ENCODE results near the gene TMPRSS4. TPM values are rescaled to one million over a fixed set of nuclear protein-coding genes. Genes with fewer than 3 reads are reported as not detected.

The TMPRSS4 gene
- total RNA-seq, 1 donor from 2014 or later, result not detected

- no peak for DNase-seq (ENCODE audit: low spot score)
- Mint-ChIP-seq H3K4me1 (ENCODE audit: low read depth) (peaks cover 84% of the 10 kb centered on the region), H3K27me3 (ENCODE audit: insufficient read depth) (no peaks in the 10 kb centered on the region), H3K27ac (peak overlapping the region; percentile 30), H3K4me3 (no peak overlapping the region), H3K9me3 (no peaks in the 10 kb centered on the region), H3K36me3 (ENCODE audit: low read depth) (no peaks in the 10 kb centered on the region)
- intact Hi-C loops (cut with micrococcal nuclease), result loop anchor here (5.0 to 10.0 kb wide), 2 partner anchors 153 to 625 kb away; no protein-coding TSS in a partner anchor
These were observed 27.1 kb upstream of the TMPRSS4 start for GRCh38 chr11:118049771-118050170.

GRCh38 chr11:118050208-118050891 lies 26.5 kb upstream of the TMPRSS4 start:
- no peaks in the 10 kb centered on the region for H3K36me3 Mint-ChIP-seq (ENCODE audit: low read depth)
- peaks cover 78% of the 10 kb centered on the region for H3K4me1 Mint-ChIP-seq (ENCODE audit: low read depth)
- DNase-seq (ENCODE audit: low spot score), result no peak
- H3K9me3 Mint-ChIP-seq, result no peaks in the 10 kb centered on the region
- peak overlapping the region; percentile 93 for H3K27ac Mint-ChIP-seq
- intact Hi-C loops (cut with micrococcal nuclease), result loop anchor here (10.0 kb wide), 1 partner anchor 626 kb away; no protein-coding TSS in a partner anchor
- H3K27me3 Mint-ChIP-seq (ENCODE audit: insufficient read depth), result no peaks in the 10 kb centered on the region
- no peak overlapping the region for H3K4me3 Mint-ChIP-seq

GRCh38 chr11:118051136-118051610 lies 25.7 kb upstream of the TMPRSS4 start:
- intact Hi-C loops (cut with micrococcal nuclease), result loop anchor here (1.0 to 10.0 kb wide), 2 partner anchors 49 to 626 kb away; no protein-coding TSS in a partner anchor
- H3K4me3 Mint-ChIP-seq, result peak overlapping the region; percentile 69
- no peaks in the 10 kb centered on the region for H3K9me3 Mint-ChIP-seq
- DNase-seq (ENCODE audit: low spot score), result no peak
- no peaks in the 10 kb centered on the region for H3K36me3 Mint-ChIP-seq (ENCODE audit: low read depth)
- H3K27me3 Mint-ChIP-seq (ENCODE audit: insufficient read depth), result peaks cover 3% of the 10 kb centered on the region
- peak overlapping the region; percentile 93 for H3K27ac Mint-ChIP-seq
- H3K4me1 Mint-ChIP-seq (ENCODE audit: low read depth), result peaks cover 70% of the 10 kb centered on the region

- Mint-ChIP-seq H3K4me3 (peak overlapping the region; percentile 69), H3K9me3 (no peaks in the 10 kb centered on the region), H3K27ac (peak overlapping the region; percentile 93), H3K4me1 (ENCODE audit: low read depth) (peaks cover 64% of the 10 kb centered on the region), H3K27me3 (ENCODE audit: insufficient read depth) (peaks cover 3% of the 10 kb centered on the region), H3K36me3 (ENCODE audit: low read depth) (no peaks in the 10 kb centered on the region)
- intact Hi-C loops (cut with micrococcal nuclease), result loop anchor here (1.0 to 10.0 kb wide), 3 partner anchors 50 to 627 kb away; no protein-coding TSS in a partner anchor
- peak; percentile 57 for DNase-seq (ENCODE audit: low spot score)
These were observed 25.0 kb upstream of the TMPRSS4 start for GRCh38 chr11:118051611-118052461.

- H3K27me3 Mint-ChIP-seq (ENCODE audit: insufficient read depth), result peaks cover 7% of the 10 kb centered on the region
- H3K9me3 Mint-ChIP-seq, result no peaks in the 10 kb centered on the region
- DNase-seq (ENCODE audit: low spot score), result no peak
- intact Hi-C loops (cut with micrococcal nuclease), result loop anchor here (1.0 to 10.0 kb wide), 7 partner anchors 65 to 628 kb away; no protein-coding TSS in a partner anchor
- H3K36me3 Mint-ChIP-seq (ENCODE audit: low read depth), result no peaks in the 10 kb centered on the region
- peaks cover 55% of the 10 kb centered on the region for H3K4me1 Mint-ChIP-seq (ENCODE audit: low read depth)
- H3K27ac Mint-ChIP-seq, result peak overlapping the region; percentile 83
- H3K4me3 Mint-ChIP-seq, result no peak overlapping the region
These were observed 24.2 kb upstream of the TMPRSS4 start for GRCh38 chr11:118052581-118053206.

- intact Hi-C loops (cut with micrococcal nuclease), result loop anchor here (10.0 kb wide), 1 partner anchor 630 kb away; no protein-coding TSS in a partner anchor
- Mint-ChIP-seq H3K27ac (no peak overlapping the region), H3K4me1 (ENCODE audit: low read depth) (peaks cover 37% of the 10 kb centered on the region), H3K4me3 (no peak overlapping the region), H3K27me3 (ENCODE audit: insufficient read depth) (peaks cover 9% of the 10 kb centered on the region), H3K36me3 (ENCODE audit: low read depth) (no peaks in the 10 kb centered on the region), H3K9me3 (no peaks in the 10 kb centered on the region)
- DNase-seq (ENCODE audit: low spot score), result no peak
These were observed 21.9 kb upstream of the TMPRSS4 start for GRCh38 chr11:118054712-118055640.

- DNase-seq (ENCODE audit: low spot score), result no peak
- no peaks in the 10 kb centered on the region for H3K36me3 Mint-ChIP-seq (ENCODE audit: low read depth)
- peaks cover 27% of the 10 kb centered on the region for H3K4me1 Mint-ChIP-seq (ENCODE audit: low read depth)
- H3K4me3 Mint-ChIP-seq, result no peak overlapping the region
- H3K9me3 Mint-ChIP-seq, result no peaks in the 10 kb centered on the region
- intact Hi-C loops (cut with micrococcal nuclease), result loop anchor here (10.0 kb wide), 1 partner anchor 631 kb away; no protein-coding TSS in a partner anchor
- H3K27me3 Mint-ChIP-seq (ENCODE audit: insufficient read depth), result peaks cover 12% of the 10 kb centered on the region
- no peak overlapping the region for H3K27ac Mint-ChIP-seq
These were observed 20.9 kb upstream of the TMPRSS4 start for GRCh38 chr11:118055966-118056365.

- intact Hi-C loops (cut with micrococcal nuclease), result loop anchor here (10.0 kb wide), 1 partner anchor 632 kb away; no protein-coding TSS in a partner anchor
- DNase-seq (ENCODE audit: low spot score), result no peak
- Mint-ChIP-seq H3K36me3 (ENCODE audit: low read depth) (no peaks in the 10 kb centered on the region), H3K9me3 (no peaks in the 10 kb centered on the region), H3K27ac (no peak overlapping the region), H3K27me3 (ENCODE audit: insufficient read depth) (peaks cover 12% of the 10 kb centered on the region), H3K4me1 (ENCODE audit: low read depth) (peaks cover 18% of the 10 kb centered on the region), H3K4me3 (no peak overlapping the region)
These were observed 20.1 kb upstream of the TMPRSS4 start for GRCh38 chr11:118056806-118057205.

GRCh38 chr11:118057251-118058145 lies 19.4 kb upstream of the TMPRSS4 start:
- no peaks in the 10 kb centered on the region for H3K9me3 Mint-ChIP-seq

GRCh38 chr11:118058311-118059245 lies 18.3 kb upstream of the TMPRSS4 start:
- peaks cover 12% of the 10 kb centered on the region for H3K27me3 Mint-ChIP-seq (ENCODE audit: insufficient read depth)
- no peaks in the 10 kb centered on the region for H3K9me3 Mint-ChIP-seq
- intact Hi-C loops (cut with micrococcal nuclease), result loop anchor here (10.0 kb wide), 1 partner anchor 634 kb away; no protein-coding TSS in a partner anchor
- H3K27ac Mint-ChIP-seq, result no peak overlapping the region
- no peak overlapping the region for H3K4me3 Mint-ChIP-seq
- H3K4me1 Mint-ChIP-seq (ENCODE audit: low read depth), result peaks cover under 1% of the 10 kb centered on the region
- no peak for DNase-seq (ENCODE audit: low spot score)
- H3K36me3 Mint-ChIP-seq (ENCODE audit: low read depth), result no peaks in the 10 kb centered on the region

More at GRCh38 chr11:118057251-118058145, 19.4 kb upstream of the TMPRSS4 start:
- Mint-ChIP-seq H3K4me3 (no peak overlapping the region), H3K27ac (no peak overlapping the region), H3K4me1 (ENCODE audit: low read depth) (peaks cover 12% of the 10 kb centered on the region), H3K27me3 (ENCODE audit: insufficient read depth) (peaks cover 12% of the 10 kb centered on the region), H3K36me3 (ENCODE audit: low read depth) (no peaks in the 10 kb centered on the region)
- intact Hi-C loops (cut with micrococcal nuclease), result loop anchor here (10.0 kb wide), 1 partner anchor 633 kb away; no protein-coding TSS in a partner anchor
- no peak for DNase-seq (ENCODE audit: low spot score)

Data from activated T-helper 1 cell treated with anti-CD3 and anti-CD28 coated beads, Interleukin-12 subunit alpha, Interleukin-12 subunit beta, Interleukin-2, Interleukin-4 antibody, amounts not matched to agents 30 ng/mL and 10 ng/mL and 1 ng/mL, durations not matched to agents 14 hours and 24 hours and 36 hours (primary cell).